Caco-2 (cell line): Measurements from ENCODE around the gene CACNA1A. TPM values are rescaled to one million over a fixed set of nuclear protein-coding genes. Genes with fewer than 3 reads are reported as not detected.

Experiments
- BruUV-seq: library from RNA; stranded (reverse); fragments of 400-500 nt; replicated peaks from 2 replicates; lab custom pipeline; 2021; lab: Mats Ljungman, UMichigan
- CTCF ChIA-PET: fragments of 300-600 bp; sonication (Branson Sonifier 250); formaldehyde crosslinking; loops from one replicate; lab custom pipeline; 2022; ENCODE audit warnings: antibody characterized with exemption; lab: Charles Lee
- POLR2A ChIA-PET: fragments of 300-600 bp; sonication (Branson Sonifier 250); formaldehyde crosslinking; loops from one replicate; lab custom pipeline; 2022; ENCODE audit warnings: antibody characterized with exemption; lab: Charles Lee
- DNase-seq, 2 experiments: peaks; one replicate each; pipeline versions ENCODE4 v3.0.0 to v3.0.0-alpha.2; 2020 to 2022
- H3K27me3 ChIP-seq: replicated peaks from 2 replicates; pipeline ENCODE4 v1.6.0; 2011; ENCODE audit warnings: low read length; ENCODE audit not compliant: control insufficient read depth, insufficient read depth
- H3K36me3 ChIP-seq: 2 replicates; pipeline ENCODE4 v1.5.1; 2011; ENCODE audit warnings: low read length; ENCODE audit not compliant: control insufficient read depth, insufficient read depth
- H3K4me1 ChIP-seq: fragments of 250-450 bp; sonication (Bioruptor Pico); 2 replicates; pipeline ENCODE4 v1.5.1; 2020; ENCODE audit warnings: mild to moderate bottlenecking
- H3K4me3 ChIP-seq: 2 replicates; pipeline ENCODE4 v1.5.1; 2011; ENCODE audit warnings: low read depth, mild to moderate bottlenecking, control low read depth, low read length
- H3K9me3 ChIP-seq: fragments of 250-450 bp; sonication (Bioruptor Pico); 2 replicates; pipeline ENCODE4 v1.5.1; 2020; ENCODE audit warnings: mild to moderate bottlenecking, moderate library complexity
- H3K27ac Mint-ChIP-seq: one replicate; pipeline ENCODE4 v1.8.0; 2022; ENCODE audit warnings: mixed read lengths; ENCODE audit not compliant: unreplicated experiment
- H3K27me3 Mint-ChIP-seq: one replicate; pipeline ENCODE4 v1.8.0; 2022; ENCODE audit warnings: mixed read lengths; ENCODE audit not compliant: insufficient read depth, unreplicated experiment
- H3K36me3 Mint-ChIP-seq: one replicate; pipeline ENCODE4 v1.8.0; 2022; ENCODE audit warnings: mild to moderate bottlenecking, mixed read lengths; ENCODE audit not compliant: insufficient read depth, unreplicated experiment
- H3K4me1 Mint-ChIP-seq: one replicate; pipeline ENCODE4 v1.8.0; 2022; ENCODE audit warnings: low read depth, mixed read lengths; ENCODE audit not compliant: unreplicated experiment
- H3K4me3 Mint-ChIP-seq: one replicate; pipeline ENCODE4 v1.8.0; 2022; ENCODE audit warnings: mild to moderate bottlenecking, moderate library complexity, mixed read lengths; ENCODE audit not compliant: unreplicated experiment
- H3K9me3 Mint-ChIP-seq: one replicate; pipeline ENCODE4 v1.8.0; 2022; ENCODE audit warnings: mixed read lengths; ENCODE audit not compliant: unreplicated experiment
- intact Hi-C: fragments of 100-400 bp; cut with micrococcal nuclease; formaldehyde crosslinking; loops from one replicate; pipeline ENCODE4 v1.10.0; 2022; ENCODE audit not compliant: unreplicated experiment
- total RNA-seq: library from RNA; stranded (reverse); gene quantifications from 2 replicates; pipeline ENCODE4 v1.2.3, GENCODE V29; 2022
- TF ChIP-seq, protein P1 (sequence below), 2 experiments: fragments of 200-600 bp in 1 of 2; IDR thresholded peaks; 1 replicate in 1 of 2; 2 replicates in 1 of 2; pipeline versions ENCODE4 v1.5.1 to v1.8.0; 2011 to 2022; ENCODE audit warnings: antibody characterized with exemption in 1 of 2, control low read depth in 1 of 2, inconsistent platforms in 1 of 2, low read depth in 1 of 2, low read length in 1 of 2, mild to moderate bottlenecking in 1 of 2, moderate library complexity in 1 of 2; ENCODE audit not compliant: insufficient read depth in 1 of 2, severe bottlenecking in 1 of 2, unreplicated experiment in 1 of 2

The CACNA1A gene
- total RNA-seq, 1 experiment from 2014 or later, result not detected

DNA sequence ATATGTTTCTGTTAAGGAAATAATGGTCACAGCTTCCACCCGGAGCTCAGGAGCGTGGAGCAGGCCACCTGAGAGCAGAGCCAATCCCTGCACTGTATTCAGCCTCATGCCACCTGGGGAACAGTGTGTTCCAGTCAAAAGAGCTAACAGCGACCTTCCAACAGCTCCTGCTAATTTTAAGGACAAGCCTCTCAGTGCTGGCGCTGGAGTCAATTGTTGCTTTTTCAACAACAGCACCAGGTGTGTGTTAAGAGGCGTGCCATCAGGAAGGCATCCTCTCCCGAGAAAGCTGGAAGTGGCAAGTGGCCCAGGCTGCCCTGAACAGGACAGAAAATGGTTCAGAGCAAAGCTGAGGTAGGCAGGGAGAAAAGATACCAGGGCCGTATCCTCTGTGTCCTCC is 102.0 kb downstream of the CACNA1A start:
- ChIA-PET CTCF (no interaction called here), POLR2A (no interaction called here)
- no peaks in the 10 kb centered on the region for H3K27me3 ChIP-seq
- intact Hi-C loops, result no loop called here
- H3K9me3 Mint-ChIP-seq, result peaks cover 7% of the 10 kb centered on the region
- TF ChIP-seq, protein P1, sequence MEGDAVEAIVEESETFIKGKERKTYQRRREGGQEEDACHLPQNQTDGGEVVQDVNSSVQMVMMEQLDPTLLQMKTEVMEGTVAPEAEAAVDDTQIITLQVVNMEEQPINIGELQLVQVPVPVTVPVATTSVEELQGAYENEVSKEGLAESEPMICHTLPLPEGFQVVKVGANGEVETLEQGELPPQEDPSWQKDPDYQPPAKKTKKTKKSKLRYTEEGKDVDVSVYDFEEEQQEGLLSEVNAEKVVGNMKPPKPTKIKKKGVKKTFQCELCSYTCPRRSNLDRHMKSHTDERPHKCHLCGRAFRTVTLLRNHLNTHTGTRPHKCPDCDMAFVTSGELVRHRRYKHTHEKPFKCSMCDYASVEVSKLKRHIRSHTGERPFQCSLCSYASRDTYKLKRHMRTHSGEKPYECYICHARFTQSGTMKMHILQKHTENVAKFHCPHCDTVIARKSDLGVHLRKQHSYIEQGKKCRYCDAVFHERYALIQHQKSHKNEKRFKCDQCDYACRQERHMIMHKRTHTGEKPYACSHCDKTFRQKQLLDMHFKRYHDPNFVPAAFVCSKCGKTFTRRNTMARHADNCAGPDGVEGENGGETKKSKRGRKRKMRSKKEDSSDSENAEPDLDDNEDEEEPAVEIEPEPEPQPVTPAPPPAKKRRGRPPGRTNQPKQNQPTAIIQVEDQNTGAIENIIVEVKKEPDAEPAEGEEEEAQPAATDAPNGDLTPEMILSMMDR (IDR thresholded peaks at IDR 0.05; ENCODE audit: insufficient read depth in 1 of 2, low read depth in 1 of 2, low read length in 1 of 2, severe bottlenecking in 1 of 2, unreplicated experiment in 1 of 2), result no peak
- H3K4me3 Mint-ChIP-seq, result no peak overlapping the region
- H3K9me3 ChIP-seq, result no peaks in the 10 kb centered on the region
- H3K36me3 ChIP-seq, result no peaks in the 10 kb centered on the region
- H3K27ac Mint-ChIP-seq, result no peak overlapping the region
- no peaks in the 10 kb centered on the region for H3K4me1 ChIP-seq
- H3K4me3 ChIP-seq, result no peak overlapping the region
- BruUV-seq, result no TSS peak
- H3K27me3 Mint-ChIP-seq, result no peaks in the 10 kb centered on the region
- H3K36me3 Mint-ChIP-seq, result no peaks in the 10 kb centered on the region
- no peak for DNase-seq
- no peaks in the 10 kb centered on the region for H3K4me1 Mint-ChIP-seq

GRCh38 chr19:13401388-13401787 is 104.9 kb downstream of the CACNA1A start:
- peak; percentile 8 to 35 for DNase-seq
- H3K4me1 Mint-ChIP-seq, result no peaks in the 10 kb centered on the region
- Histone ChIP-seq H3K9me3 (no peaks in the 10 kb centered on the region), H3K4me3 (no peak overlapping the region), H3K4me1 (no peaks in the 10 kb centered on the region), H3K27me3 (no peaks in the 10 kb centered on the region), H3K36me3 (no peaks in the 10 kb centered on the region)
- H3K27me3 Mint-ChIP-seq, result no peaks in the 10 kb centered on the region
- H3K27ac Mint-ChIP-seq, result no peak overlapping the region
- BruUV-seq, result no TSS peak
- POLR2A ChIA-PET, result no interaction called here
- peaks cover 7% of the 10 kb centered on the region for H3K9me3 Mint-ChIP-seq
- TF ChIP-seq, protein P1 (IDR thresholded peaks at IDR 0.05; ENCODE audit: insufficient read depth in 1 of 2, low read depth in 1 of 2, low read length in 1 of 2, severe bottlenecking in 1 of 2, unreplicated experiment in 1 of 2), result no peak
- intact Hi-C loops, result no loop called here
- no peak overlapping the region for H3K4me3 Mint-ChIP-seq
- H3K36me3 Mint-ChIP-seq, result no peaks in the 10 kb centered on the region
- CTCF ChIA-PET, result no interaction called here

DNA sequence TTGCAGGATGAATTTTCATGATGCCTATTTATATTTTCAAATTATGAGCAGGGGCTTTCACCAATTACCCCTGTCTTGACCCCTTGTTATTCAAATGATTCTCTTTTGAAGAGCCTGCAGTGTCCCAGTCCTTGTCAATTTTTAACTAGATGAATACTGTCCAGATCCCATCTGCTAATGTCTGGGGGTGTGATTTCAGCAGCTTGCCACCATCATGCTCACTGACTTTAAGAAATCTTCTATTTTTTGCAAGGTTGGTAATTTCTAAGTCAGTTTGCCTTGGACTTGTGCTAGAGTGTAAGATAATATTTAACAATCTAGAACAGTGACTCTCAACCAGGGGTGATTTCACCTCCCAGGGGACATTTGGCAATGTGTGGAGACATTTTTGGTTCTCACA is 106.0 kb downstream of the CACNA1A start:
- Mint-ChIP-seq H3K27me3 (no peaks in the 10 kb centered on the region), H3K36me3 (no peaks in the 10 kb centered on the region), H3K4me3 (no peak overlapping the region), H3K27ac (no peak overlapping the region), H3K4me1 (no peaks in the 10 kb centered on the region), H3K9me3 (peaks cover 7% of the 10 kb centered on the region)
- Histone ChIP-seq H3K36me3 (no peaks in the 10 kb centered on the region), H3K9me3 (no peaks in the 10 kb centered on the region), H3K4me3 (no peak overlapping the region), H3K27me3 (no peaks in the 10 kb centered on the region), H3K4me1 (no peaks in the 10 kb centered on the region)
- CTCF ChIA-PET, result no interaction called here
- TF ChIP-seq, protein P1 (IDR thresholded peaks at IDR 0.05; ENCODE audit: insufficient read depth in 1 of 2, low read depth in 1 of 2, low read length in 1 of 2, severe bottlenecking in 1 of 2, unreplicated experiment in 1 of 2), result no peak
- no peak for DNase-seq
- intact Hi-C loops, result no loop called here
- BruUV-seq, result no TSS peak
- POLR2A ChIA-PET, result no interaction called here
